Measurements from ENCODE around the gene OPCML. TPM values are rescaled to one million over a fixed set of nuclear protein-coding genes. Genes with fewer than 3 reads are reported as not detected.

OPCML gene
- total RNA-seq, 4 donors from 2014 or later: 0.15 TPM; not detected in 3

DNA sequence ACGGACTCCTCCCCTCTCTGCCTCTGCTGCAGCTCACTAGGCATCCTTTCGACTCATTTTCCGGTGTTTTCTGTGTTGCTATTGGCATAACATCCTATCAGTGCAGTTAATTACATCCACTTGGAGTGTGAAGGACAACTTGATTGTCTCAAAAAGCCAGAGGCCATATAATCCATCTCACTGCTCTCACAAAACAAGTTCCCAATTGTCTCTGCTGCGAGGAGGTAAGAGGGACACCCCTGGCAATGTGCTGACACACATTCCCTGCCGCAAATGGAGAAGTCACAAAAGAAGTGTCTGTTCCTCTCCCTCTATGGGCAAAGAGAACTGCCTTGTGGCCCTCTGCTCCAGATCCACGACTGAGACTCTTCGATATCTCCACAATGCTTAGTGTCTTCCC is 618.4 kb downstream of the OPCML start:
- Histone ChIP-seq H3K27ac (no peak overlapping the region), H3K4me3 (no peak overlapping the region), H3K36me3 (no peaks in the 10 kb centered on the region), H3K9me3 (no peaks in the 10 kb centered on the region), H3K4me1 (no peaks in the 10 kb centered on the region), H3K27me3 (no peaks in the 10 kb centered on the region)
- TF ChIP-seq POLR2AphosphoS5 (IDR thresholded peaks at IDR 0.05): no peak
- TF ChIP-seq EP300 (IDR thresholded peaks at IDR 0.05): no peak
- TF ChIP-seq POLR2A (IDR thresholded peaks at IDR 0.05): no peak
- TF ChIP-seq CTCF (IDR thresholded peaks at IDR 0.05): no peak
- WGBS: 65% methylated on average over 7 of the region's 7 CpGs
- no peak for DNase-seq (ENCODE audit: low spot score in 2 of 2)

GRCh38 chr11:132913295-132913694 is 619.0 kb downstream of the OPCML start:
- H3K27ac ChIP-seq: no peak overlapping the region
- H3K27me3 ChIP-seq: no peaks in the 10 kb centered on the region
- TF ChIP-seq CTCF (IDR thresholded peaks at IDR 0.05) (no peak), EP300 (IDR thresholded peaks at IDR 0.05) (no peak), POLR2A (IDR thresholded peaks at IDR 0.05) (no peak), POLR2AphosphoS5 (IDR thresholded peaks at IDR 0.05) (no peak)
- no peak overlapping the region for H3K4me3 ChIP-seq
- H3K4me1 ChIP-seq: no peaks in the 10 kb centered on the region
- WGBS: 87% methylated on average over 6 of the region's 6 CpGs
- no peaks in the 10 kb centered on the region for H3K36me3 ChIP-seq
- H3K9me3 ChIP-seq: no peaks in the 10 kb centered on the region
- DNase-seq (ENCODE audit: low spot score in 2 of 2): no peak

GRCh38 chr11:132911186-132911585 is 621.1 kb downstream of the OPCML start:
- Histone ChIP-seq H3K4me1 (no peaks in the 10 kb centered on the region), H3K27ac (no peak overlapping the region), H3K36me3 (no peaks in the 10 kb centered on the region), H3K9me3 (no peaks in the 10 kb centered on the region), H3K27me3 (no peaks in the 10 kb centered on the region), H3K4me3 (no peak overlapping the region)
- TF ChIP-seq CTCF (IDR thresholded peaks at IDR 0.05): no peak
- TF ChIP-seq POLR2A (IDR thresholded peaks at IDR 0.05): no peak
- no peak for TF ChIP-seq EP300 (IDR thresholded peaks at IDR 0.05)
- no peak for TF ChIP-seq POLR2AphosphoS5 (IDR thresholded peaks at IDR 0.05)
- WGBS: 39% methylated on average over 7 of the region's 7 CpGs
- DNase-seq (ENCODE audit: low spot score in 2 of 2): no peak

DNA sequence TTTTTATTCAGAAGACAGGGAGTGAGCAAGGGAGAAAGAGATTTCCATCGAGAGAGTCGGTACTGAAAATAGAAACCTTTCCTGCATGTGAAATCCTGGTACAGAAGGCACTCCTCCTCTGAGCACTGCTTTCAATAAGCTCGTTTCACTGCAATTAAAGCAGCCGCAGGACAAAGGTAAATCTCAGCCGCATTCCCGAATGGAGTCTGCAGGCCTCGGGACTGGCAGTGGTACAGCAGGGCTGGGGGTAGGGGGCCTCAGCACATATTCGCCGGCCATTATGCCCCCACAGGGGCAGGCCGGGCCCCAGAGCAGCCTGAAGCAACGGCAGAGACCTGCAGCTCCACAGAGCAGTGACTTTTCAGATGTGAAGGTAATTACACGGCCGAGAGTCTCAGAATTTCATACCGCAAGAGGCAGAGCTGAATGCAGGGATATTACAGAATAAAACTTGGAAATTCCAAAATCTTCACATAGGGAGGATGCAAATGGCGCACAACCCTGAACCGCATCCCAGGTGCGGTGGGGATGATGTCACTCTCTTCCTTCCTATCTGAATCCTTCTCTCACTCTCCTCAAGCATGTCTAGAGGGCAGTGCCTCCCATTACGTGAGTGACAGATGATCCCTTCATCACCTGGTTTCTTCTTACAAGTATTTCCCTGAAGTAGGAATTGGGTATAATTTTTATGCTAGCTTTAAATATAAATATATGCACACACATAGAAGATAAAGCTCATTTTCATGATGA is 622.1 kb downstream of the OPCML start:
- no peaks in the 10 kb centered on the region for H3K9me3 ChIP-seq
- no peaks in the 10 kb centered on the region for H3K4me1 ChIP-seq
- WGBS: 58% methylated on average over 18 of the region's 18 CpGs
- no peaks in the 10 kb centered on the region for H3K27me3 ChIP-seq
- DNase-seq (ENCODE audit: low spot score in 2 of 2): no peak
- TF ChIP-seq EP300 (IDR thresholded peaks at IDR 0.05) (no peak), POLR2AphosphoS5 (IDR thresholded peaks at IDR 0.05) (no peak), POLR2A (IDR thresholded peaks at IDR 0.05) (no peak), CTCF (IDR thresholded peaks at IDR 0.05) (no peak)
- H3K36me3 ChIP-seq: no peaks in the 10 kb centered on the region
- no peak overlapping the region for H3K4me3 ChIP-seq
- no peak overlapping the region for H3K27ac ChIP-seq

- DNase-seq (ENCODE audit: low spot score in 2 of 2): no peak
- Histone ChIP-seq H3K9me3 (no peaks in the 10 kb centered on the region), H3K36me3 (no peaks in the 10 kb centered on the region), H3K27me3 (no peaks in the 10 kb centered on the region), H3K27ac (no peak overlapping the region), H3K4me1 (no peaks in the 10 kb centered on the region), H3K4me3 (no peak overlapping the region)
- WGBS: 87% methylated on average over 5 of the region's 8 CpGs
- TF ChIP-seq CTCF (IDR thresholded peaks at IDR 0.05): no peak
- no peak for TF ChIP-seq POLR2AphosphoS5 (IDR thresholded peaks at IDR 0.05)
- no peak for TF ChIP-seq EP300 (IDR thresholded peaks at IDR 0.05)
- TF ChIP-seq POLR2A (IDR thresholded peaks at IDR 0.05): no peak
Measured at GRCh38 chr11:132909021-132909606, 623.2 kb downstream of the OPCML start.

Data from suprapubic skin (tissue), 4 donors.